OCI-LY3 (cell line): Measurements from ENCODE around the gene CACNA2D3.

ENCODE experiments used
- EZH2phosphoT487 ChIP-seq: fragments of 200-600 bp; shearing (Covaris generic); IDR thresholded peaks from 2 replicates; pipeline ENCODE4 v1.6.1; 2018; ENCODE audit warnings: antibody characterized with exemption, mixed run types, low read depth
- TF ChIP-seq, protein P1 (sequence below): fragments of 200-600, 300-600 bp; sonication (generic); IDR thresholded peaks from 2 replicates; pipeline ENCODE4 v1.5.1; 2014; ENCODE audit warnings: antibody characterized with exemption, low read length, low read depth

- TF ChIP-seq EZH2phosphoT487 = no peak
- TF ChIP-seq, protein P1, sequence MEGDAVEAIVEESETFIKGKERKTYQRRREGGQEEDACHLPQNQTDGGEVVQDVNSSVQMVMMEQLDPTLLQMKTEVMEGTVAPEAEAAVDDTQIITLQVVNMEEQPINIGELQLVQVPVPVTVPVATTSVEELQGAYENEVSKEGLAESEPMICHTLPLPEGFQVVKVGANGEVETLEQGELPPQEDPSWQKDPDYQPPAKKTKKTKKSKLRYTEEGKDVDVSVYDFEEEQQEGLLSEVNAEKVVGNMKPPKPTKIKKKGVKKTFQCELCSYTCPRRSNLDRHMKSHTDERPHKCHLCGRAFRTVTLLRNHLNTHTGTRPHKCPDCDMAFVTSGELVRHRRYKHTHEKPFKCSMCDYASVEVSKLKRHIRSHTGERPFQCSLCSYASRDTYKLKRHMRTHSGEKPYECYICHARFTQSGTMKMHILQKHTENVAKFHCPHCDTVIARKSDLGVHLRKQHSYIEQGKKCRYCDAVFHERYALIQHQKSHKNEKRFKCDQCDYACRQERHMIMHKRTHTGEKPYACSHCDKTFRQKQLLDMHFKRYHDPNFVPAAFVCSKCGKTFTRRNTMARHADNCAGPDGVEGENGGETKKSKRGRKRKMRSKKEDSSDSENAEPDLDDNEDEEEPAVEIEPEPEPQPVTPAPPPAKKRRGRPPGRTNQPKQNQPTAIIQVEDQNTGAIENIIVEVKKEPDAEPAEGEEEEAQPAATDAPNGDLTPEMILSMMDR = no peak
These were observed 244.5 kb downstream of the CACNA2D3 start for GRCh38 chr3:54366839-54367238.
